ENCODE measurements around the gene ATP10A.

The ATP10A gene, protein sequence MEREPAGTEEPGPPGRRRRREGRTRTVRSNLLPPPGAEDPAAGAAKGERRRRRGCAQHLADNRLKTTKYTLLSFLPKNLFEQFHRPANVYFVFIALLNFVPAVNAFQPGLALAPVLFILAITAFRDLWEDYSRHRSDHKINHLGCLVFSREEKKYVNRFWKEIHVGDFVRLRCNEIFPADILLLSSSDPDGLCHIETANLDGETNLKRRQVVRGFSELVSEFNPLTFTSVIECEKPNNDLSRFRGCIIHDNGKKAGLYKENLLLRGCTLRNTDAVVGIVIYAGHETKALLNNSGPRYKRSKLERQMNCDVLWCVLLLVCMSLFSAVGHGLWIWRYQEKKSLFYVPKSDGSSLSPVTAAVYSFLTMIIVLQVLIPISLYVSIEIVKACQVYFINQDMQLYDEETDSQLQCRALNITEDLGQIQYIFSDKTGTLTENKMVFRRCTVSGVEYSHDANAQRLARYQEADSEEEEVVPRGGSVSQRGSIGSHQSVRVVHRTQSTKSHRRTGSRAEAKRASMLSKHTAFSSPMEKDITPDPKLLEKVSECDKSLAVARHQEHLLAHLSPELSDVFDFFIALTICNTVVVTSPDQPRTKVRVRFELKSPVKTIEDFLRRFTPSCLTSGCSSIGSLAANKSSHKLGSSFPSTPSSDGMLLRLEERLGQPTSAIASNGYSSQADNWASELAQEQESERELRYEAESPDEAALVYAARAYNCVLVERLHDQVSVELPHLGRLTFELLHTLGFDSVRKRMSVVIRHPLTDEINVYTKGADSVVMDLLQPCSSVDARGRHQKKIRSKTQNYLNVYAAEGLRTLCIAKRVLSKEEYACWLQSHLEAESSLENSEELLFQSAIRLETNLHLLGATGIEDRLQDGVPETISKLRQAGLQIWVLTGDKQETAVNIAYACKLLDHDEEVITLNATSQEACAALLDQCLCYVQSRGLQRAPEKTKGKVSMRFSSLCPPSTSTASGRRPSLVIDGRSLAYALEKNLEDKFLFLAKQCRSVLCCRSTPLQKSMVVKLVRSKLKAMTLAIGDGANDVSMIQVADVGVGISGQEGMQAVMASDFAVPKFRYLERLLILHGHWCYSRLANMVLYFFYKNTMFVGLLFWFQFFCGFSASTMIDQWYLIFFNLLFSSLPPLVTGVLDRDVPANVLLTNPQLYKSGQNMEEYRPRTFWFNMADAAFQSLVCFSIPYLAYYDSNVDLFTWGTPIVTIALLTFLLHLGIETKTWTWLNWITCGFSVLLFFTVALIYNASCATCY (N-terminal part only)

GRCh38 chr15:25863111-25863967, at the start of gene ATP10A:
TSS of gene ATP10A (minus strand) at chr15:25863327. CDS start at chr15:25863096, 231 bp downstream.
- DNase-seq (ENCODE audit: low spot score) = peak; percentile 58

GRCh38 chr15:25912035-25912434, 48.9 kb upstream of the ATP10A start:
- no peak for DNase-seq (ENCODE audit: low spot score)

GRCh38 chr15:25910832-25911231, 47.7 kb upstream of the ATP10A start:
- DNase-seq (ENCODE audit: low spot score) = no peak

- no peak for DNase-seq (ENCODE audit: low spot score)
Measured at GRCh38 chr15:25909806-25910205, 46.7 kb upstream of the ATP10A start.

DNA sequence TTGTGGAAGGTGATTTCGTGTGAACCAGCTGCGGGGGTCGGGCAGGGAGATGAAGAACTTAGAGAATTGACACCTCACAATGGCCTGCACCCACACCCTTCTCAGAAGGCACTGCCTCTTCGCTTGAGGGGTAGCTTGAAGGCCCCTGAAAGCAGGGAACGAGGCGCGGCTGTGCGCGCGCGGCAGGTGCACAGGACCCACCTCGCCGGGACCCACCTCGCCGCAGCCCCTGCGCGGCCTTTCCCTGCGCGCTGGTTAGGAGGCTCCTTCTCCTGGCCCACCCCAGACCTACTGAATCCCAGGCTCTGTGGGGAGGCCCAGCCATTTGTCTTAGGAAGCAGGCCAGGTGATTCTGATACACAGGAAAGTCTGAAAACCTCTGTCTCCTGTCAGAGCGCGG, 46.2 kb upstream of the ATP10A start:
- DNase-seq (ENCODE audit: low spot score) = no peak

GRCh38 chr15:25905140-25905539, 42.0 kb upstream of the ATP10A start:
- no peak for DNase-seq (ENCODE audit: low spot score)

DNA sequence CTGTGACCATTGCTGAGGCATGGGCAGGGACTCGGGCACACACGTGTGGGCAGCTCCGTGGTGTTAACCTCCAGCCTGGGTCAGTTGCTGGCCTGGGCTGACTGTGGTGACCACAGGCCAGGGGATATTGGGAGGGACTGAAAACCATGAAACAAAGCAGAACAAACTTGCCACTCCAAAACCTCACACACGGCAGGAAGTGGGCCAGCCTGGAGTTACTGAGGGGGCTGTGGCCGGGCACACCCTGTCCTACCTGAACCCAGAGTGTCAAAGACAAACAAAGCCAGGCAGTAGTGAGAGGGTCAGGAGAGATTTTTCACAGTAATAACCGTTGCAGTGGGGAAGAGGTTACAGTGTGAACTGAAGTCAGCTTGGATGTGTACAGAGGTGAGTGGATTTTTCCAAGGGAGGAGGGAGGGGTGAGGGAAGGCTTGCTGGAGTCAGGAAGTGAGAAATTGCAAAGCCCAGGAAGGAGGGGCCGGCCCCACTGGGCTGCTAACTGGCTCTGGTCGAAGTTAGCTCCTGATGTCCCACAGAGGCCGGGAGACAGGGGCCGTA, 40.0 kb upstream of the ATP10A start:
- DNase-seq (ENCODE audit: low spot score) = no peak

DNA sequence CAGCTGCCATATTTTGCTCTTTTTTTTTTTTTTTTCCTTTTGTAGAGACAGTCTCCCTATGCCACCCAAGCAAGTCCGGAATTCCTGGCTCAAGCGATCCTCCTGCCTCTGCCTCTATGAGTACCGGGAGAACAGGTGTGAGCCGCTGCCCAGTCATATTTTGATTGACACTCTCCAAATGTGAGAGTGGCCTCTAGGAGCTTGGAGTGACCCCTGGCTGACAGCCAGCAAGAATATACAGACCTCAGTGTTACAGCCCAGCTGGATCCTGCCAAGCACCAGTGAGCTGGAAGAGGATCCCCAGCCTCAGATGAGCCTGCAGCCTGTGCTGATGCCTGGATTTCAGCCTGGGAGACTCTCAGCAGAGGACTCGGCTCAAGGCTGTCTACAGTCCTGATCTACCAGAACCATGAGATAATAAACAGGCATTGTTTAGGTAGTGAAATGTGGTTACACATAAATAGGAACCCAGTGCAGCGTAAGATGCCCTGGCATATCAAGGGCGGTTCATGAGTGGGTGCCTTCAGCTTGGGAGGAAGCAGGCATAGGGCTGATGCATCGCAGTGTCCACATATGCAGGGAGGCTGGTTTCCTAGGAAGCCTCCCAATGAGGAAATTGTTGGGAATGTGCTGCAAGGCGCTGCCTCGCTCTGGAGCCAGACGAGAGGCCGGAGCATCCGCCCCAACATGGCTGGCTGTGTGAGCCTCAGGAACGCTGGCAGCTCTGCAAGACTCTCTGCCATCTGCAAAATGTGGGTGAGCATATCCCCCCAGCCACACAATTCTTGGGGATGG, 38.9 kb upstream of the ATP10A start:
- no peak for DNase-seq (ENCODE audit: low spot score)

- no peak for DNase-seq (ENCODE audit: low spot score)
Measured at GRCh38 chr15:25900901-25901300, 37.8 kb upstream of the ATP10A start.

DNA sequence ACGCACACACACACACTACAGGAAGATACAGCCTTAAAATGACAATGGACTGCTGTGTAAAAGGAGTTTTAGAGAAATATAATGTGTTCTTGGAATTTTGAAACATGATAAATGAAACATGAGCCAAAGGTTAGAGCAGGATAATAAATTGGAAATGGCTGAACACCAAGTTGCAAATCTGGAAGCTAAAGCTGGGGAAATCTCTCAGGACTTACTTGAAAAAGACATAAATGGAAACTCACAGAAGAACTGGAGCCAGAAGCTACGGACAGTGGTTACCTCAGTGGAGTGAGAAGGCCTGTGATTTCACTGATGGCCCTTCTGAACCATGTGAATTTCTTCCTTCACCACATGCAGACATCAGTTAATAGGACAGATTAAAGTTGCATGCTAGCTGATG, 37.3 kb upstream of the ATP10A start:
- DNase-seq (ENCODE audit: low spot score) = no peak

GRCh38 chr15:25899870-25900269, 36.7 kb upstream of the ATP10A start:
- DNase-seq (ENCODE audit: low spot score) = no peak

DNA sequence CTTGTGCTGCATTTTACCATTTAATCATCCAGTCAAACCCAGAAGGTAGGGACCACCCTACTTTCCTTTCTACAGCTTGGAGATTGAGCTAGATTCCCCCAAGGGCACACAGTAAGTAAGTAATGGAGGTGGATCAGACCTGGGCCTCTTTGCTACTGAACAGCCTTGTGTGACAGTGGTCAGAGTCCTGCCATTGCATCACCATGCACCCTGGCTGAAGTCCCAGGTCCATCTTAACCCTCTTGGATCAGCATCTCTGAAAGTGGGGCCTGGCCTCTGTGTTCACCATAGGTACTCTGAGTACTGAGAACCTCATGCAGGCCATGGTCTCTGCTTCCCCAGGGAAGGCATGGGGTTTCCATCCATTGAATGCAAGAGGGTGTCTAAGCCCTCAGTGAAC, 34.5 kb upstream of the ATP10A start:
- DNase-seq (ENCODE audit: low spot score) = no peak

DNA sequence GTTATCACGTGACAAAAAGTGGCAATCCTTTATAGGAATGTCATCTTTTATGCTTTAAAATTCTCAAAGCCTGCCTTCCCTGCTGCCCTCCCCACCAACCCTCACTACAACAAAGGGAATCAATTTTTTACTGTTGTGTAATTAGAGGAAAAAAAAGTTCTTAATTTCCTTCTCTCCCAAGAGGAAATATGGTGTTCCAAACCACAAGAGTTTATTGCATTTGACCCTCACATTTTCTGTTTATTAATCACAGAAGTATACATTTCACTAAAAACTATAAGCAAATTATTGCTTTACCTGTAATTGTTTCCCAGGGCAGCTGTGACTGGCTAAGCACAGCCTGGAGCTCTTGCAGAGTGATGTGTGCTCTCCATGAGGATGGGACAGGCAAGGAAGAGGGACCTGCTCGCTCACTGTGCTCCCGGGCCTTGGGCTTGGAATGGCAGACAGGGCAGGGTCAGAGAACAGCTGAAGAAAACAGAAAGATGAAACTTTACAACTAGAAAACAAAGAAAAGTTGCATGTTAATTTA, 31.3 kb upstream of the ATP10A start:
- DNase-seq (ENCODE audit: low spot score) = no peak

DNA sequence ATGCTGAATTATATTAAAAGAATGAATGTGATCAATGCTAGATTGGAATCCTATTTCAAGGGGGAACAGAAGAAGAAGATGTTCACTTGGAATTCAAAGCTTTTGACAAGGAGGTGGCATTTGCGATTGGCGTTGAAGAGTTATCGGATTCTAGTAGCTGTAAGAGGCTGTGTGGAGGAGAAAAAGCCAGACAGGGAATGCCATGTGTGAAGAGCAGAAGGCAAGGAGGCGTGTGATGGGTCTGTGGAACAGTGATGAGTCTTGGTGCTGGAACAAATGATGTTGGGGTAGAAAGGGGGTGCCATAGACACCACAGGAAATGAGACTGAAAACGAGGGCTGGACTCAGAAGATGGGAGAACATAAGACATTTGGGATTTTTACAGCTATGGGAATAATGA, 30.5 kb upstream of the ATP10A start:
- no peak for DNase-seq (ENCODE audit: low spot score)

GRCh38 chr15:25892126-25892525, 29.0 kb upstream of the ATP10A start:
- no peak for DNase-seq (ENCODE audit: low spot score)

DNA sequence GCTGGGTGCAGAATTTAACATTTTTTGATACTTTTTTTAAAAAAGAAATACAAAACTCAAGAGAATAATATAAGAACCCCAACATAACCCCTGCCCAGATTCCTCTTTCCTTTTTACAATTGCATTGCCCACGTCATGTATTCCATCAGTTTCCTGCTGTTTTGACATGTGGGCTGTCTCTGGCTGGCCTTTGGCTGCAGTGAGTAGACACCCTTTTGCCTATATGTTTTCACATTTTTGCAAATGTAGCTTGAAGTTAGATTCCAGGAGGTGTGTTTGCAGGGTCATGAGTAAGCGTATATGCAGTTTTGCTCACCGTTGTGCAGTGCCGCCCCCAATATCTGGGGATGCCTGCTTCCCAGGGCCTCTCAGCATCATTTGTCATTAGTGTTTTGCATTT, 28.0 kb upstream of the ATP10A start:
- no peak for DNase-seq (ENCODE audit: low spot score)

DNA sequence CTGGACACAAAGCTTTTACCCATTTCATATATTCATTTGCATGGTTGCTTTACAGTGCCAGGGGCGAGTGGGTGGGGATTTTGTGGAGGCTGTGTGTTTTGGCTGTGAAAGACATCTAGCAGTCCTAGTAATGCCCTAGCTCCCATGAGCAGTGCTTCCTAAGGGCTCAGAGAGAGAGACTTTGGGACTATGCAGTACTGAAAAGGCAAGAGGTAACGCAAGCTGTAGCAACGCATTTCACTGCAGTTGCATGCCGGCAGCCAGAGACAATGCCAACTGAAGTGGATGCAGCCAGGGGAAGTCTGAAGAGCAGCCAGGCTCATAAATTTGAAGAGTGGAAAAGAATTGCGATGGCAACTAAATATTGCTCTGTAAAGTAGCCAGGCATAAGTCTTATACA, 27.4 kb upstream of the ATP10A start:
- DNase-seq (ENCODE audit: low spot score) = no peak

DNA sequence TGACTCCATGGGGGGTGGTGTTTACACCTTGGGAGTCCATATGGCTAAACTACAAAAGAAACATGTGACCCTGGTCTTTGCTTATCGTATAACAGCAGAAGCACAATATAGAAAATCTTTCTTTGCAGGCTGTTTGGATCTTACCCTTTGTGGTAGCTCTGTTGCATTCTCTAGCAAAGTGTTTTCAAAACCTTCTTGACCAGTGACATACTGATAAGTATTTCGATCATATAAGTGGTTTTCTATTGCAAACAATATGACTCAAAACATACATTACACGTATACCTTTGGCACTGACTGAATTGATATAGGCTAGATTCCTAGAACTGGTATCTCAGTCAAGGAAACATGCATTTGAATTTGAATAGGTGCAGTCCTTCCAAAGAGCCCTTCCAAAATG, 24.7 kb upstream of the ATP10A start:
- no peak for DNase-seq (ENCODE audit: low spot score)

GRCh38 chr15:25886498-25887140, 23.5 kb upstream of the ATP10A start:
- DNase-seq (ENCODE audit: low spot score) = no peak

Measured in iPS-NIHi11 (cell line).